Neuronal stem cell (in vitro differentiated cells): ENCODE data around the gene DHX9.

Experiments
- DNase-seq: peaks from one replicate; pipeline ENCODE4 v3.0.0-alpha.2; 2013; ENCODE audit warnings: low spot score
- H2AFZ ChIP-seq: one replicate; pipeline ENCODE4 v1.6.1; 2013; ENCODE audit warnings: mild to moderate bottlenecking, low read length, inconsistent platforms
- H2AK5ac ChIP-seq: 2 replicates; pipeline ENCODE4 v1.6.1; 2013; ENCODE audit warnings: low read depth, mild to moderate bottlenecking, inconsistent platforms, low read length, moderate library complexity, mixed read lengths
- H2BK120ac ChIP-seq: 2 replicates; pipeline ENCODE4 v1.6.1; 2013; ENCODE audit warnings: low read depth, mild to moderate bottlenecking, inconsistent platforms, low read length, moderate library complexity, mixed read lengths
- H2BK12ac ChIP-seq: one replicate; pipeline ENCODE4 v1.6.1; 2013; ENCODE audit warnings: low read length, inconsistent platforms
- H2BK15ac ChIP-seq: 2 replicates; pipeline ENCODE4 v1.6.1; 2013; ENCODE audit warnings: mild to moderate bottlenecking, low read length, inconsistent platforms, mixed read lengths
- H2BK5ac ChIP-seq: one replicate; pipeline ENCODE4 v1.6.1; 2013; ENCODE audit warnings: inconsistent platforms, mild to moderate bottlenecking, low read length, moderate library complexity
- H3K14ac ChIP-seq: one replicate; pipeline ENCODE4 v1.6.1; 2013; ENCODE audit warnings: low read length, inconsistent platforms
- H3K18ac ChIP-seq: 2 replicates; pipeline ENCODE4 v1.6.1; 2013; ENCODE audit warnings: low read length, inconsistent platforms
- H3K23ac ChIP-seq: 2 replicates; pipeline ENCODE4 v1.6.1; 2013; ENCODE audit warnings: low read depth, mild to moderate bottlenecking, mixed read lengths, low read length, inconsistent platforms; ENCODE audit not compliant: poor library complexity
- H3K27ac ChIP-seq: replicated peaks from 3 replicates; pipeline ENCODE4 v1.5.1; 2013; ENCODE audit warnings: low read length, inconsistent platforms
- H3K27me3 ChIP-seq, 3 experiments: 2 replicates each; pipeline ENCODE4 v1.6.1; 2013; ENCODE audit warnings: low read length in 3 of 3, mild to moderate bottlenecking in 2 of 3, inconsistent platforms in 1 of 3, low read depth in 1 of 3, mixed read lengths in 1 of 3, moderate library complexity in 1 of 3; ENCODE audit not compliant: control insufficient read depth in 3 of 3, insufficient read depth in 3 of 3
- H3K36me3 ChIP-seq, 2 donors: replicated peaks in 1 of 2; 2 replicates each; pipeline ENCODE4 v1.6.1; 2013; ENCODE audit warnings: low read length in 2 of 2; ENCODE audit not compliant: control insufficient read depth in 2 of 2, insufficient read depth in 2 of 2
- H3K4ac ChIP-seq: 2 replicates; pipeline ENCODE4 v1.6.1; 2013; ENCODE audit warnings: inconsistent platforms, mild to moderate bottlenecking, low read length, moderate library complexity
- H3K4me1 ChIP-seq, 2 donors: 1 replicate in 1 of 2; 2 replicates in 1 of 2; pipeline ENCODE4 v1.6.1; 2013; ENCODE audit warnings: low read length in 2 of 2, low read depth in 1 of 2; ENCODE audit not compliant: control insufficient read depth in 2 of 2, insufficient read depth in 1 of 2
- H3K4me2 ChIP-seq: one replicate; pipeline ENCODE4 v1.6.1; 2013; ENCODE audit warnings: mild to moderate bottlenecking, low read length, inconsistent platforms; ENCODE audit not compliant: insufficient read depth, poor library complexity, severe bottlenecking
- H3K4me3 ChIP-seq, 2 donors: 2 replicates each; pipeline ENCODE4 v1.5.1; 2013; ENCODE audit warnings: low read length in 2 of 2, mild to moderate bottlenecking in 2 of 2, inconsistent platforms in 1 of 2, moderate library complexity in 1 of 2
- H3K79me1 ChIP-seq: one replicate; pipeline ENCODE4 v1.6.1; 2013; ENCODE audit warnings: low read depth, mild to moderate bottlenecking, inconsistent platforms, low read length, moderate library complexity
- H3K9ac ChIP-seq: one replicate; pipeline ENCODE4 v1.6.1; 2013; ENCODE audit warnings: mild to moderate bottlenecking, low read depth, low read length, inconsistent platforms; ENCODE audit not compliant: poor library complexity
- H3K9me3 ChIP-seq, 2 donors: replicated peaks in 1 of 2; 2 replicates each; pipeline versions ENCODE3 to v1.6.1; 2013; ENCODE audit warnings: low read length in 2 of 2, mild to moderate bottlenecking in 2 of 2, inconsistent platforms in 1 of 2, low read depth in 1 of 2, mixed read lengths in 1 of 2, moderate library complexity in 1 of 2; ENCODE audit not compliant: control insufficient read depth in 2 of 2, insufficient read depth in 1 of 2
- H4K8ac ChIP-seq: one replicate; pipeline ENCODE4 v1.6.1; 2013; ENCODE audit warnings: low read depth, mild to moderate bottlenecking, inconsistent platforms, low read length, moderate library complexity
- H4K91ac ChIP-seq: one replicate; pipeline ENCODE4 v1.6.1; 2013; ENCODE audit warnings: low read length, low read depth, mild to moderate bottlenecking, inconsistent platforms; ENCODE audit not compliant: poor library complexity
- WGBS, 2 donors: extraction: QIAGEN DNeasy Blood & Tissue Kit; methylation state at CpG; one replicate each; pipeline ENCODE4 v1.1.7; 2013; ENCODE audit warnings: missing lambda C conversion rate in 2 of 2, mixed read lengths in 1 of 2; ENCODE audit not compliant: insufficient read length in 2 of 2, insufficient replicate concordance in 1 of 2; ENCODE audit errors: extremely low coverage in 2 of 2; 5-methylcytosine and 5-hydroxymethylcytosine counted together

DHX9 gene

DNA sequence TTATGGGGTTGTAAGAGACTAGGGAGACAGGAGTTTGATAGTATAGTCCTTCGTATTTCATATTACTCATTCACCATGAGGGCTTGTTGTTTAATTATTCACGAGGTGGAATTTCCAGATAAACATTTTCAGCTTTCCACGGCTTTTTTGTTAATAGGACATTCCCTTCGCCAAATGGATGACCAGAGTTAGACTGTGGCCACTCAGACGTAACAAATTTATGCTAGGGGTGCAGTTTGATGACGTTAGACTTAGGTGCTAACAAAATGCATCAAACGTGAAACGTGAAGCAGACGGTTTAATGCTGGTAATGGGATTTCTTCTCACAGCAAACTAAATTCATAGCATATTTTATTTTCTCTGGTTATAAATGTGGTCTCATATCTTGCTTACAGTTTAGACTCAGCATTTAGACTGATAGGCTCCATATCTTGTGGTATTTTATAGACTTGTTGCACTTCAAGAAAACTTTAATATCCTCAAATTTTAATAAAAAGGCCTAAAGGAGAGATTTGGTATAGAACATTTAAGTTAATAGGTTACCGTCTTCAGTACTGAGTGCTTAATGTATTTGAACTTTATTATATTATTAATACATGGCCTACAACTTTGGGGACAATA, 2.3 kb downstream of the DHX9 start:
- peak overlapping the region in 1 of 2 donors; percentile 40 for H3K4me3 ChIP-seq

DNA sequence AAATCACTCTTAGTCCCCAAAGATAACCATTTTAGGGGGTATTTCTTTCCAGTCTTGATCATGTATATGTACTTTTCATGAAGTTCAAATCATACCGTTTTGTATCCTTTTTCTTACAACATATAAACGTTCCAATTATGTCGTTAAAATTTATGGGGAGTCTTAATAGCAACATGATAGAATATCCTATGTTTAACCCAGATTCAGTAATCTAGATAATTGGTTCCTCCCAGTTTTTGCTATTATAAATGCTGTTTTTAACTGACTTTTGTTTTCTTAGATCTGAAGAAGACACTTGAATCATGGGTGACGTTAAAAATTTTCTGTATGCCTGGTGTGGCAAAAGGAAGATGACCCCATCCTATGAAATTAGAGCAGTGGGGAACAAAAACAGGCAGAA, 3.1 kb downstream of the DHX9 start:
- Histone ChIP-seq H3K14ac (no peak overlapping the region), H2BK12ac (no peak overlapping the region), H3K27ac (no peak overlapping the region), H3K23ac (no peak overlapping the region), H3K27me3 (no peaks in the 10 kb centered on the region), H3K36me3 (peaks cover 14 to 69% of the 10 kb centered on the region in 2 donors), H3K4me2 (no peak overlapping the region), H3K4me1 (peaks cover 6 to 7% of the 10 kb centered on the region in 2 donors), H3K18ac (no peak overlapping the region), H3K9me3 (peaks cover 0 to 13% of the 10 kb centered on the region in 2 donors), H3K4me3 (peak overlapping the region in 1 of 2 donors; percentile 1), H3K79me1 (peaks cover 4% of the 10 kb centered on the region), H2BK5ac (no peak overlapping the region), H3K4ac (no peak overlapping the region), H2BK15ac (no peak overlapping the region), H2BK120ac (no peak overlapping the region), H2AK5ac (no peak overlapping the region), H4K91ac (no peak overlapping the region), H4K8ac (no peak overlapping the region), H3K9ac (no peak overlapping the region), H2AFZ (no peak overlapping the region)
- no CpG with 5 or more reads among the region's 4 CpGs for WGBS, 2 donors
- no peak for DNase-seq

More for the DNA sequence above, 2.3 kb downstream of the DHX9 start:
- Histone ChIP-seq H3K9me3 (peaks cover 0 to 13% of the 10 kb centered on the region in 2 donors), H4K91ac (no peak overlapping the region), H3K23ac (no peak overlapping the region), H3K4ac (no peak overlapping the region), H3K36me3 (peaks cover 14 to 61% of the 10 kb centered on the region in 2 donors), H2BK5ac (no peak overlapping the region), H2BK120ac (no peak overlapping the region), H3K27ac (no peak overlapping the region), H3K18ac (no peak overlapping the region), H2BK15ac (no peak overlapping the region), H4K8ac (no peak overlapping the region), H3K79me1 (peaks cover 4% of the 10 kb centered on the region), H2AFZ (no peak overlapping the region), H3K14ac (no peak overlapping the region), H3K4me2 (peak overlapping the region; percentile 36), H2BK12ac (no peak overlapping the region), H3K9ac (no peak overlapping the region), H3K4me1 (peaks cover 6 to 7% of the 10 kb centered on the region in 2 donors), H3K27me3 (no peaks in the 10 kb centered on the region), H2AK5ac (no peak overlapping the region)
- no CpG with 5 or more reads among the region's 10 CpGs for WGBS, 2 donors
- DNase-seq = no peak

DNA sequence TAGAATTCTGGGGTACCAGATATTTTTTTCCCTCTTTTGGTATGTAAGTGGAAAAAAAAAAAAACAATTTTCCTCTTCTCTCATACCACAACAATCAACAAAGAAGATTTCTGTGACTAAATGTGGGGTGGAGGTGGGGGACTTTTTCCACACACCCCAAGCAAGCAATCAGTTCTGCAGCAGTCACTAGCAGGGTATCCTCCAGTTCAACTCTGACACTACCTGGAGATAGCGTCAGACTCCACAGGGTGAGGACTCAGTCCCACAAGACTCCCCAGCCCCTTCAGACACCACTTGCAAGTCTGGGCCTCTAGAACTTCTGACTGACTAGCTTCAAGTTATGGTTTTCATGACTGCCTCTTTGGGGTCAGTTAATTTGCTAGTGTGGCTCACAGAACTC, 6.2 kb downstream of the DHX9 start:
- Histone ChIP-seq H3K9me3 (peaks cover 0 to 4% of the 10 kb centered on the region in 2 donors), H3K23ac (no peak overlapping the region), H2BK12ac (no peak overlapping the region), H4K91ac (no peak overlapping the region), H2AK5ac (no peak overlapping the region), H3K4me2 (no peak overlapping the region), H3K36me3 (peaks cover 24 to 100% of the 10 kb centered on the region in 2 donors), H3K27ac (no peak overlapping the region), H3K4me1 (peaks cover 2 to 3% of the 10 kb centered on the region in 2 donors), H4K8ac (no peak overlapping the region), H3K79me1 (no peaks in the 10 kb centered on the region), H3K27me3 (no peaks in the 10 kb centered on the region), H3K9ac (no peak overlapping the region), H3K4ac (no peak overlapping the region), H3K14ac (no peak overlapping the region), H2BK15ac (no peak overlapping the region), H2BK5ac (no peak overlapping the region), H2BK120ac (no peak overlapping the region), H3K4me3 (no peak overlapping the region), H2AFZ (no peak overlapping the region), H3K18ac (no peak overlapping the region)
- WGBS, 2 donors = no CpG with 5 or more reads among the region's 1 CpG
- DNase-seq = no peak

DNA sequence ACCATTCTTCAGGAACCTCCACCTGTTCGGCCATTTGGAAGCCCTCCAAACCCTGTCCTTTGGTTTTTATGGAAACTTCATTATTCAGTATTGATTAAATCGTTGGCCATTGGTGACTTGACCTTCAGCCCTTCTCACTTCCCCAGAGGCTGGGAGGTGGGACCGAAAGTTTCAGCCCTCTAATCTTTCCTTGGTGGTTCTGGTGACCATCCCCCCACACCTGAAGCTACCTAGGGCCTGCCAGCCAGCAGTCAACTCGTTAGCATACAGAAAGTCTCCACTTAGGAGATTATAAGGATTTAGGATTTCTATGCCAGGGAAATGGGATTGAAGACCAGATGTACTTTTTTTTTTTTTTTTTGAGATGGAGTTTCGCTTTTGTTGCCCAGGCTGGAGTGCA, 6.7 kb downstream of the DHX9 start:
- H4K91ac ChIP-seq = no peak overlapping the region
- H3K9ac ChIP-seq = no peak overlapping the region
- H4K8ac ChIP-seq = no peak overlapping the region
- no peak overlapping the region for H2BK12ac ChIP-seq
- no peak overlapping the region for H3K18ac ChIP-seq
- no peak overlapping the region for H3K14ac ChIP-seq
- WGBS, 2 donors = no CpG with 5 or more reads among the region's 5 CpGs
- no peak overlapping the region for H3K4ac ChIP-seq
- no peak overlapping the region for H2AFZ ChIP-seq
- H3K4me2 ChIP-seq = no peak overlapping the region
- peaks cover 0 to 2% of the 10 kb centered on the region in 2 donors for H3K4me1 ChIP-seq
- no peak overlapping the region for H2BK5ac ChIP-seq
- no peak overlapping the region for H2AK5ac ChIP-seq
- no peak overlapping the region for H2BK120ac ChIP-seq
- H3K9me3 ChIP-seq = peaks cover 0 to 4% of the 10 kb centered on the region in 2 donors
- H3K27me3 ChIP-seq = no peaks in the 10 kb centered on the region
- no peaks in the 10 kb centered on the region for H3K79me1 ChIP-seq
- no peak overlapping the region for H2BK15ac ChIP-seq
- H3K27ac ChIP-seq = no peak overlapping the region
- no peak for DNase-seq
- no peak overlapping the region for H3K4me3 ChIP-seq
- H3K23ac ChIP-seq = no peak overlapping the region
- peaks cover 26 to 100% of the 10 kb centered on the region in 2 donors for H3K36me3 ChIP-seq
